HepG2 (cell line): ENCODE data around the gene DDX1. TPM values are rescaled to one million over a fixed set of nuclear protein-coding genes. Genes with fewer than 3 reads are reported as not detected.

Experiments used
- NFYC ChIP-seq: IDR thresholded peaks from 2 replicates; pipeline ENCODE4 v1.6.1; 2016; ENCODE audit warnings: missing genetic modification reagents, missing compliant biosample characterization
- STAG1 ChIP-seq: sonication (generic); formaldehyde crosslinking; IDR thresholded peaks from 2 replicates; pipeline ENCODE4 v1.4.0; 2020; ENCODE audit warnings: missing genetic modification reagents
- TARDBP ChIP-seq: sonication (generic); formaldehyde crosslinking; IDR thresholded peaks from 2 replicates; pipeline ENCODE4 v1.8.0; 2022; ENCODE audit warnings: mild to moderate bottlenecking, missing genetic modification reagents
- ZNF558 ChIP-seq: sonication (generic); formaldehyde crosslinking; IDR thresholded peaks from 2 replicates; pipeline ENCODE4 v1.9.0; 2022; ENCODE audit warnings: mild to moderate bottlenecking, missing genetic modification reagents, borderline replicate concordance
- ZNF597 ChIP-seq: sonication (generic); formaldehyde crosslinking; IDR thresholded peaks from 2 replicates; pipeline ENCODE4 v1.5.0; 2020; ENCODE audit warnings: missing genetic modification reagents
- ZNF773 ChIP-seq: sonication (generic); formaldehyde crosslinking; IDR thresholded peaks from 2 replicates; pipeline ENCODE4 v1.4.0; 2020; ENCODE audit warnings: missing genetic modification reagents, borderline replicate concordance
- polyA plus RNA-seq, 8 experiments: library from polyadenylated mRNA; depleted of rRNA in 3 of 8; stranded (reverse) in 7 of 8; unstranded in 1 of 8; fragments of >200 nt; fragmentation: Illumina TruSeq in 4 of 8; extraction: Trizol in 4 of 8; gene quantifications; 2 replicates each; pipeline versions ENCODE4 v1.2.1 to v1.2.3, GENCODE V29; 2011 to 2016; ENCODE audit warnings: low read depth in 4 of 8, missing spikeins in 1 of 8, mixed read lengths in 1 of 8; ENCODE audit not compliant: insufficient read depth in 1 of 8
- total RNA-seq, 5 experiments: library from RNA; depleted of rRNA; stranded (reverse); fragments of >200 nt; fragmentation: Illumina TruSeq; extraction: Trizol; gene quantifications; 2 replicates each; pipeline ENCODE4 v1.2.3, GENCODE V29; 2016; ENCODE audit warnings: low read depth in 1 of 5
- TF ChIP-seq, protein P1 (sequence below): sonication (generic); formaldehyde crosslinking; IDR thresholded peaks from 2 replicates; pipeline ENCODE4 v1.4.0; 2020; ENCODE audit warnings: mild to moderate bottlenecking, missing genetic modification reagents, borderline replicate concordance
- TF ChIP-seq, protein P2 (sequence below): sonication (generic); formaldehyde crosslinking; IDR thresholded peaks from 2 replicates; pipeline ENCODE4 v1.4.0; 2020; ENCODE audit warnings: missing genetic modification reagents, borderline replicate concordance

Gene DDX1
- total and polyA plus RNA-seq, 2 of the 13 experiments (the other 11 are each of a cell fraction or from before 2014, with no cell fraction given) = 81.6 to 130 TPM

- TF ChIP-seq, protein P1, sequence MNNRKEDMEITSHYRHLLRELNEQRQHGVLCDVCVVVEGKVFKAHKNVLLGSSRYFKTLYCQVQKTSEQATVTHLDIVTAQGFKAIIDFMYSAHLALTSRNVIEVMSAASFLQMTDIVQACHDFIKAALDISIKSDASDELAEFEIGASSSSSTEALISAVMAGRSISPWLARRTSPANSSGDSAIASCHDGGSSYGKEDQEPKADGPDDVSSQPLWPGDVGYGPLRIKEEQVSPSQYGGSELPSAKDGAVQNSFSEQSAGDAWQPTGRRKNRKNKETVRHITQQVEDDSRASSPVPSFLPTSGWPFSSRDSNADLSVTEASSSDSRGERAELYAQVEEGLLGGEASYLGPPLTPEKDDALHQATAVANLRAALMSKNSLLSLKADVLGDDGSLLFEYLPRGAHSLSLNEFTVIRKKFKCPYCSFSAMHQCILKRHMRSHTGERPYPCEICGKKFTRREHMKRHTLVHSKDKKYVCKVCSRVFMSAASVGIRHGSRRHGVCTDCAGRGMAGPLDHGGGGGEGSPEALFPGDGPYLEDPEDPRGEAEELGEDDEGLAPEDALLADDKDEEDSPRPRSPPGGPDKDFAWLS (CRISPR knock-in tag) = no peak
- TF ChIP-seq, protein P2, sequence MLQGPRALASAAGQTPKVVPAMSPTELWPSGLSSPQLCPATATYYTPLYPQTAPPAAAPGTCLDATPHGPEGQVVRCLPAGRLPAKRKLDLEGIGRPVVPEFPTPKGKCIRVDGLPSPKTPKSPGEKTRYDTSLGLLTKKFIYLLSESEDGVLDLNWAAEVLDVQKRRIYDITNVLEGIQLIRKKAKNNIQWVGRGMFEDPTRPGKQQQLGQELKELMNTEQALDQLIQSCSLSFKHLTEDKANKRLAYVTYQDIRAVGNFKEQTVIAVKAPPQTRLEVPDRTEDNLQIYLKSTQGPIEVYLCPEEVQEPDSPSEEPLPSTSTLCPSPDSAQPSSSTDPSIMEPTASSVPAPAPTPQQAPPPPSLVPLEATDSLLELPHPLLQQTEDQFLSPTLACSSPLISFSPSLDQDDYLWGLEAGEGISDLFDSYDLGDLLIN (CRISPR knock-in tag) = no peak
- no peak for TF ChIP-seq STAG1 (CRISPR knock-in tag)
- no peak for TF ChIP-seq ZNF558 (CRISPR knock-in tag)
- TF ChIP-seq ZNF597 (CRISPR knock-in tag) = no peak
- TF ChIP-seq ZNF773 (CRISPR knock-in tag) = no peak
- no peak for TF ChIP-seq NFYC (CRISPR knock-in tag)
- TF ChIP-seq TARDBP (CRISPR knock-in tag) = no peak
These were observed 41.6 kb downstream of the DDX1 start (continued) for GRCh38 chr2:15633043-15633970.
